GM21360 (cell line): ENCODE measurements around the gene PROP1.
A peak's percentile ranks its signal among the peaks of the same experiment; 100 is the strongest.
"Not testable (repeated sequence)": the region's sequence is repeated elsewhere in the genome, so short reads cannot be mapped to it uniquely, and the experiment has no call there.

Experiments used
- ATAC-seq: cut with Tn5 transposase; IDR thresholded peaks from one replicate; pipeline ENCODE4 v1.9.1; 2021; ENCODE audit warnings: mild to moderate bottlenecking, moderate library complexity; ENCODE audit not compliant: unreplicated experiment

Gene PROP1

GRCh38 chr5:177982956-177983355 lies 13.1 kb downstream of the PROP1 start:
- ATAC-seq = no peak

GRCh38 chr5:177982072-177982727 lies 13.8 kb downstream of the PROP1 start:
- no peak for ATAC-seq

GRCh38 chr5:177981296-177982071 lies 14.6 kb downstream of the PROP1 start:
- ATAC-seq = no peak

GRCh38 chr5:177980743-177981151 lies 15.3 kb downstream of the PROP1 start:
- no peak for ATAC-seq

- ATAC-seq = not testable (repeated sequence)
Observed at GRCh38 chr5:177977600-177977999, 18.4 kb downstream of the PROP1 start.

- no peak for ATAC-seq
Observed at GRCh38 chr5:177973066-177973635, 22.9 kb downstream of the PROP1 start.

GRCh38 chr5:177972613-177973012 lies 23.4 kb downstream of the PROP1 start:
- ATAC-seq = no peak

- ATAC-seq = not testable (repeated sequence)
Observed at GRCh38 chr5:177972014-177972413, 24.0 kb downstream of the PROP1 start.

GRCh38 chr5:177968661-177969211 lies 27.3 kb downstream of the PROP1 start:
- no peak for ATAC-seq

- ATAC-seq = no peak
Observed at GRCh38 chr5:177967221-177967887, 28.7 kb downstream of the PROP1 start.

- no peak for ATAC-seq
Observed at GRCh38 chr5:177966839-177967166, 29.2 kb downstream of the PROP1 start.

GRCh38 chr5:177966009-177966838 lies 29.8 kb downstream of the PROP1 start:
- ATAC-seq = no peak

- ATAC-seq = no peak
Observed at GRCh38 chr5:177964471-177964870, 31.6 kb downstream of the PROP1 start.

- ATAC-seq = no peak
Observed at GRCh38 chr5:177963966-177964365, 32.1 kb downstream of the PROP1 start.

- ATAC-seq = no peak
Observed at GRCh38 chr5:177959315-177959714, 36.7 kb downstream of the PROP1 start.

GRCh38 chr5:177958696-177959095 lies 37.3 kb downstream of the PROP1 start:
- ATAC-seq = no peak

- no peak for ATAC-seq
Observed at GRCh38 chr5:177957241-177957640, 38.8 kb downstream of the PROP1 start.

GRCh38 chr5:177953101-177953500 lies 42.9 kb downstream of the PROP1 start:
- not testable (repeated sequence) for ATAC-seq

- ATAC-seq = not testable (repeated sequence)
Observed at GRCh38 chr5:177949656-177950055, 46.4 kb downstream of the PROP1 start.

GRCh38 chr5:177949065-177949464 lies 47.0 kb downstream of the PROP1 start:
- peak; percentile 74 for ATAC-seq
